Rectal smooth muscle tissue (tissue), 1 donor: ENCODE results near the gene TTC32.

ENCODE experiments used
- H3K27ac ChIP-seq: one replicate; pipeline ENCODE4 v1.7.0; 2013; ENCODE audit warnings: low read depth, low read length, inconsistent platforms
- H3K27me3 ChIP-seq: one replicate; pipeline ENCODE4 v1.7.0; 2013; ENCODE audit warnings: low read length; ENCODE audit not compliant: control insufficient read depth, insufficient read depth
- H3K36me3 ChIP-seq: one replicate; pipeline ENCODE4 v1.7.0; 2013; ENCODE audit warnings: low read length; ENCODE audit not compliant: control insufficient read depth, insufficient read depth
- H3K4me1 ChIP-seq: one replicate; pipeline ENCODE4 v1.7.0; 2013; ENCODE audit warnings: low read length; ENCODE audit not compliant: control insufficient read depth, insufficient read depth
- H3K4me3 ChIP-seq: one replicate; pipeline ENCODE4 v1.7.0; 2013; ENCODE audit warnings: low read length
- H3K9ac ChIP-seq: one replicate; pipeline ENCODE4 v1.7.0; 2013; ENCODE audit warnings: low read length

Gene TTC32

DNA sequence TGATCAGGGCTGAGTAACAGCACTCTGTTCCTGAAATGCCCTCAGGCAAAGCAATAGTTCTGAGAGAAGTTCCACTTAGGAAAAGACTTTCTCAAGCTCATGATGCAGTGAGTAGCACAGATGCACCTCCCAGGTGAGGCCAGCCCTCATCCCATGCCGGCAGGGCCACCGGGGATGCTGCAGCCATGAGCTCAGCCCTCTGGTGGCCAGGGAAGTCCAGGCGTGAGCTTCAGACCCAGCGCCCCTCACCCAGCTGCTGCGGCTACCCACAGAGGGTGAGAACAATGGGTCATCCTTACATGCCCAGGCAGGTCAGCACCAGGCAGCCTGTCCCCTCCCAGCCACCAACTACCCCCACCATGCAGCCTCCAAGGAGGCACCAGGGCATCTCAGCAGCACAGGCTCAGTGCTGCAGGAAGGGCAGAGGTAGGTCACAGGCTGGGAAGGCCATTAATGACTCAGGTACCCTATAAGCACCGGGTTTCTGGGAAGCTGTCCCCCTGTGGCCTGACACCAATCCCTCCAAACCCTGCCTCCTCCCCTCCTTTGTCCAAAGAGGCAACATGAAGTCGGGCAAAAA is 50.6 kb downstream of the TTC32 start:
- H3K9ac ChIP-seq, result no peak overlapping the region
- H3K27me3 ChIP-seq, result no peaks in the 10 kb centered on the region
- H3K4me1 ChIP-seq, result peaks cover 11% of the 10 kb centered on the region
- no peak overlapping the region for H3K4me3 ChIP-seq
- H3K36me3 ChIP-seq, result no peaks in the 10 kb centered on the region
- no peak overlapping the region for H3K27ac ChIP-seq

DNA sequence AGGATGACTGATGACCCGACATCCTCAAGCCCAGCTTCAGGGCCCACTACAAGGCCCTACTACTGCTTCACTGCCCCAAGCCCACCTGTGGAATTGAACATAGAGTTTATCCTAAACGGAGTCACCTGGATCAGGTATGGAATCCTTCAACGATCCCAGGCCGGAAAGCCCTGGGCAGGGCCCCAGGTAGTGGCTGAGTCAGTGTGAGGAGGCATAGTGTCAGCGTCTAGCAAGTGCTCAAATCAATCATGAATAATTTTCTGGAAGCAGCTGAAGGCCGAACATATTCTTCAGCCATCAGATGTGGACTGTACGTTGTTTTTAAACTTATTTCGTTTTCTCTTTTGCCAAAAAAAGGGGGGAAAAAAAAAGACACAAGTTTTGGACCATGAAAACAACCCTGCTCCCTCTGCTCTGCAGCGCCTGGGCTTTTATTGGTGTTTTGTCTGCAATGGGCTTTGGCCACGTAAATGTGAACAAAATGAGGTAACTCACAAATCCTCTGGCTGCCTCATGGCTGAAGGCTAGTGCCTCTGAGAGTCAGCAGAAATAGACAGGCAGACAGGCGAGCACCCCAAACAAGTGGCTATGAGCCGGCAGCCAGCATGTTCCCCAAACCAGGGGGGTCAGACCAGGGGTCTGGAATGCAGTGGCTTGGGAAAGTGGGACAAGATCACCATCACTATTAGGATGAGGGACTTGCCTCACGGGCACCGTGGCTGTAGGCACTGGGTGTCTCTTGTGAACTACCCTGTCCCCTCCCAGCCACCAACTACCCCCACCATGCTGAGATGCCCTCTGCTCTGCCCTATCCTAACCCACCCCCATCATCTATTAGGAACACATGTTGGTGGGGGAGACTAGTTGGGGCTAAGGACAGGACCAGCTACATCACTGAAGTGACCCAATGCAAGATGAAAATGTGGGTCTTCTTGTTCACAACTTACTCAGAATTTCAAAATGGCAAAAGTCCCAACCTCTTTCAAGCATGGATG is 51.4 kb downstream of the TTC32 start:
- Histone ChIP-seq H3K4me3 (no peak overlapping the region), H3K9ac (no peak overlapping the region), H3K27me3 (no peaks in the 10 kb centered on the region), H3K36me3 (no peaks in the 10 kb centered on the region), H3K4me1 (peaks cover 4% of the 10 kb centered on the region), H3K27ac (no peak overlapping the region)

DNA sequence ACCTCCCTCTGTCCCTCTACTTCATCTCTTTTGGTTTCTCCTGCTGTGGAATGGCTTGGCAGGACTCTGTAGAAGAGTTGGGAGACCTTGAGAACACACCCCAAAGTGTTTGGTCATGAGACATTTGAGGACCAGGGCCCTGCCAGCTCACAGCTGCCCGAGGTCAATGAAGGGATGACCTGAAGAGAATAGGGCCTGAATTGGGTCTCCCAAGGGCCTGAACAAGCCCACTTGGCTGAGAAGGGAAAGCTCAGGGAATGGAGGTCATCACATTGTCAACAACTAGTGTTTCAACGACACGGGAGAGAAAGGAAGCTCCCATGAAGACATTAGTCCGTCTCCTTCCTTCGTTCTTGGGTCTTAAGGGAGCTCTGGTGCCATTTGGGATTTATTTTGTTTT is 52.8 kb downstream of the TTC32 start:
- Histone ChIP-seq H3K36me3 (no peaks in the 10 kb centered on the region), H3K27me3 (no peaks in the 10 kb centered on the region), H3K27ac (no peak overlapping the region), H3K4me3 (no peak overlapping the region), H3K4me1 (no peaks in the 10 kb centered on the region), H3K9ac (no peak overlapping the region)

DNA sequence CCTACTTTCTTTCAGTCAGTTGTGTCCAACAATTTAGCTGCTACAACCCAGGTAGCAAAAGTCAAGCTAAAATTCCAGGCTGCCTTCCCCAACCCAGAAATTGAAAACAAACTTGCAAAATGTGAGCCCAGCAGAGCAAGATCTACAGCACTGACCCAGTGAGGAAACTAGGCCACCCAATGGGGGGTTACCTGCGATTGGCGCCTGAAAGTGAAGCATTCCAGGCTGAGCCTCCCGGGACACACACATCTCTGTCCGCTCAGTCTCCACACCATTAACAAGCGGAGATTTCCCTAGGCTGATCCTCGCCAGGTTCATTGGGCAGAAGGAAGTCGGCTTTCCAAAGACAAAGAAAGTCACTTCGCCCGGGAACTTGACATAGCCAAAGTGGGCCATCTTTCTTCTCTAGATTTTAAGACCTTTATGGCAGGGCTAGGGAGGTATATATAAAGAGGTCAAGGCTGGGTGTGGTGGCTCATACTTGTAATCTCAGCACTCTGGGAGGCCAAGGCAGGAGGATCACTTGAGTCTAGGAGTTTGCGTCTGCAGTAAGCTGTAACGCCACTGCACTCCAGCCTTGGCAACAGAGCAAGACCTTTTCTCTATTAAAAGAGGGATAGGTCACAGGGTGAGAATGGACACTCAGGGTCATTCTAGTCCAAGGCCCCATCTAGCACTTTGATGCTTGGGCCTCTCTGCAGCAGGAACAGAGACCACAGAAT is 53.6 kb downstream of the TTC32 start:
- no peak overlapping the region for H3K4me3 ChIP-seq
- H3K9ac ChIP-seq, result no peak overlapping the region
- H3K36me3 ChIP-seq, result no peaks in the 10 kb centered on the region
- H3K27me3 ChIP-seq, result no peaks in the 10 kb centered on the region
- no peak overlapping the region for H3K27ac ChIP-seq
- no peaks in the 10 kb centered on the region for H3K4me1 ChIP-seq

DNA sequence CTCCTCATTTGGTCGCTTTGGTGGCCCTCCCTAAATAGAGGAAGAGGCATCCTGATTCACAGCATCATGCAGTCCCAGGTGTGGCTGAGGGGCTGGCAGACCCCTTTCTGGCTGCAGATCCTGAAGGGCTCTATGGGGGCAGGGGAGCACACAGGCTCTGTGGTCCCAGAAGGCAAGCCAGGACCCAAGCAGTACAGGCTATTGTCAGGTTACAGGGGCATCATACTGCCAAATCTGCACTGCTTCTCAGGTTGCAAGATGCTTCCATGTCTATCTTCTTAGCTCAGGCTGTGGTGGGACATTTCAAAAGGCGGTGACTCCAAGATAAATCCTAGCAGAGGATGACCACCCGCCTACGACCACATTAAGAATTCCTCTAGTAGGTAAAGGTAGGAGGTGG is 54.3 kb downstream of the TTC32 start:
- Histone ChIP-seq H3K9ac (no peak overlapping the region), H3K4me3 (no peak overlapping the region), H3K27me3 (no peaks in the 10 kb centered on the region), H3K27ac (no peak overlapping the region), H3K36me3 (no peaks in the 10 kb centered on the region), H3K4me1 (no peaks in the 10 kb centered on the region)
